HepG2 (cell line): ENCODE data around the gene SRSF7. TPM values are rescaled to one million over a fixed set of nuclear protein-coding genes. Genes with fewer than 3 reads are reported as not detected.

Experiments used
- ATAC-seq: fragments of 200-7000 bp; cut with Tn5 transposase; 3 replicates; pipeline ENCODE4 v1.9.1; 2020; ENCODE audit warnings: mild to moderate bottlenecking, moderate library complexity
- BruUV-seq: library from RNA; stranded (reverse); fragments of 400-500 nt; replicated peaks from 2 replicates; lab custom pipeline; 2021; lab: Mats Ljungman, UMichigan
- CTCF ChIA-PET: fragments of 300-600 bp; formaldehyde crosslinking; extraction: SDS; loops from one replicate; lab custom pipeline; 2021; ENCODE audit warnings: low total read pairs, inconsistent platforms, low intra/inter-chr PET ratio; lab: Yijun Ruan, JAX
- POLR2A ChIA-PET: fragments of 350-600 bp; sonication (Branson Sonifier 250); formaldehyde crosslinking; loops from one replicate; lab custom pipeline; 2020; ENCODE audit warnings: antibody characterized with exemption, inconsistent platforms; lab: Yijun Ruan, JAX
- DNase-seq: peaks from one replicate; pipeline ENCODE4 v3.0.0-alpha.2; 2015; ENCODE audit warnings: low spot score
- FAIRE-seq: peaks from 3 replicates; lab custom pipeline; 2011; peaks lifted over from hg19 to GRCh38; lab: Jason Lieb, UNC
- H2AFZ ChIP-seq: one replicate; pipeline ENCODE4 v1.6.1; 2011; ENCODE audit warnings: low read length, inconsistent platforms
- H3K27ac ChIP-seq: fragments of 300-600 bp; 3 replicates; pipeline ENCODE4 v1.8.0; 2011; ENCODE audit warnings: mixed run types, mild to moderate bottlenecking, mixed read lengths, low read length, inconsistent platforms; ENCODE audit not compliant: insufficient read depth; ENCODE audit errors: extremely low read length
- H3K27me3 ChIP-seq, 2 experiments: fragments of 200-600 bp in 1 of 2; 2 replicates in 1 of 2; 3 replicates in 1 of 2; pipeline versions ENCODE4 v1.6.0 to v1.8.0; 2011; ENCODE audit warnings: low read length in 2 of 2, mild to moderate bottlenecking in 2 of 2, moderate library complexity in 2 of 2, inconsistent platforms in 1 of 2; ENCODE audit not compliant: insufficient read depth in 2 of 2, control insufficient read depth in 1 of 2
- H3K36me3 ChIP-seq, 2 experiments: fragments of 200-600 bp in 1 of 2; replicated peaks in 1 of 2; 2 replicates in 1 of 2; 3 replicates in 1 of 2; pipeline versions ENCODE4 v1.5.1 to v1.8.0; 2011; ENCODE audit warnings: low read length in 2 of 2, inconsistent platforms in 1 of 2; ENCODE audit not compliant: insufficient read depth in 2 of 2, control insufficient read depth in 1 of 2
- H3K4me1 ChIP-seq: 2 replicates; pipeline ENCODE4 v1.5.1; 2012; ENCODE audit warnings: low read length, inconsistent platforms; ENCODE audit not compliant: insufficient read depth
- H3K4me2 ChIP-seq: 2 replicates; pipeline ENCODE4 v1.6.0; 2011; ENCODE audit warnings: low read depth, low read length, inconsistent platforms
- H3K4me3 ChIP-seq, 3 experiments: fragments of 200-600 bp in 1 of 3; sonication (generic), shearing (Covaris generic) in 1 of 3; replicated peaks in 1 of 3; 2 replicates each; pipeline ENCODE4 v1.5.1; 2011 to 2016; ENCODE audit warnings: low read length in 3 of 3, inconsistent platforms in 2 of 3, low read depth in 2 of 3, mild to moderate bottlenecking in 2 of 3, control low read depth in 1 of 3, mixed read lengths in 1 of 3; ENCODE audit not compliant: insufficient read depth in 1 of 3
- H3K79me2 ChIP-seq: one replicate; pipeline ENCODE4 v1.6.1; 2011; ENCODE audit warnings: low read length, inconsistent platforms; ENCODE audit not compliant: insufficient read depth
- H3K9ac ChIP-seq: 2 replicates; pipeline ENCODE4 v1.6.0; 2011; ENCODE audit warnings: mild to moderate bottlenecking, low read depth, low read length, inconsistent platforms; ENCODE audit not compliant: insufficient read depth
- H3K9me3 ChIP-seq: 2 replicates; pipeline ENCODE4 v1.5.1; 2012; ENCODE audit warnings: mild to moderate bottlenecking, low read length
- H4K20me1 ChIP-seq: 2 replicates; pipeline ENCODE4 v1.6.0; 2011; ENCODE audit warnings: inconsistent platforms, mild to moderate bottlenecking, low read length, moderate library complexity; ENCODE audit not compliant: insufficient read depth
- BCLAF1 ChIP-seq: fragments of 450-650 bp; IDR thresholded peaks from 2 replicates; pipeline ENCODE4 v1.6.1; 2017; ENCODE audit warnings: mild to moderate bottlenecking
- FIP1L1 ChIP-seq: fragments of 200-400 bp; formaldehyde crosslinking; IDR thresholded peaks from 2 replicates; pipeline ENCODE4 v1.6.1; 2018; ENCODE audit warnings: low read depth, mild to moderate bottlenecking, low read length, moderate library complexity, borderline replicate concordance; ENCODE audit not compliant: insufficient read depth
- HINFP ChIP-seq: sonication (generic); formaldehyde crosslinking; IDR thresholded peaks from 2 replicates; pipeline ENCODE4 v1.4.0; 2020; ENCODE audit warnings: low read depth, mild to moderate bottlenecking, missing genetic modification reagents
- SRSF9 ChIP-seq: fragments of 200-400 bp; formaldehyde crosslinking; IDR thresholded peaks from 2 replicates; pipeline ENCODE4 v1.6.1; 2018; ENCODE audit warnings: borderline replicate concordance, mild to moderate bottlenecking, low read depth, low read length; ENCODE audit not compliant: insufficient read depth, poor library complexity, severe bottlenecking
- STAG1 ChIP-seq: sonication (generic); formaldehyde crosslinking; IDR thresholded peaks from 2 replicates; pipeline ENCODE4 v1.4.0; 2020; ENCODE audit warnings: missing genetic modification reagents
- ZNF318 ChIP-seq: sonication (generic); formaldehyde crosslinking; IDR thresholded peaks from 2 replicates; pipeline ENCODE4 v1.4.0; 2020; ENCODE audit warnings: mild to moderate bottlenecking, missing genetic modification reagents
- ZNF383 ChIP-seq: sonication (generic); formaldehyde crosslinking; IDR thresholded peaks from 2 replicates; pipeline ENCODE4 v1.4.0; 2020; ENCODE audit warnings: missing genetic modification reagents, mild to moderate bottlenecking, borderline replicate concordance
- WGBS: methylation state at CpG from one replicate; pipeline ENCODE4 v1.1.6; 2017; ENCODE audit warnings: low lambda C conversion rate; 5-methylcytosine and 5-hydroxymethylcytosine counted together
- in situ Hi-C: cut with HindIII; loops from 2 replicates; pipeline ENCODE4 v1.10.0; 2017; ENCODE audit warnings: low pct_unique_long_range_greater_than_20kb; ENCODE audit not compliant: extremely low pct_ligation_motif_present
- intact Hi-C: fragments of 100-400 bp; cut with micrococcal nuclease; formaldehyde crosslinking; loops from one replicate; pipeline ENCODE4 v1.10.0; 2022; ENCODE audit not compliant: unreplicated experiment
- polyA plus RNA-seq, 8 experiments: library from polyadenylated mRNA; depleted of rRNA in 3 of 8; stranded (reverse) in 7 of 8; unstranded in 1 of 8; fragments of >200 nt; fragmentation: Illumina TruSeq in 4 of 8; extraction: Trizol in 4 of 8; gene quantifications; 2 replicates each; pipeline versions ENCODE4 v1.2.1 to v1.2.3, GENCODE V29; 2011 to 2016; ENCODE audit warnings: low read depth in 4 of 8, missing spikeins in 1 of 8, mixed read lengths in 1 of 8; ENCODE audit not compliant: insufficient read depth in 1 of 8
- total RNA-seq, 5 experiments: library from RNA; depleted of rRNA; stranded (reverse); fragments of >200 nt; fragmentation: Illumina TruSeq; extraction: Trizol; gene quantifications; 2 replicates each; pipeline ENCODE4 v1.2.3, GENCODE V29; 2016; ENCODE audit warnings: low read depth in 1 of 5

The SRSF7 gene
- total and polyA plus RNA-seq, 2 of the 13 experiments (the other 11 are each of a cell fraction or from before 2014, with no cell fraction given): 172 to 275 TPM

GRCh38 chr2:38731090-38731489 lies 20.1 kb downstream of the SRSF7 start (continued):
- no peak for TF ChIP-seq ZNF318 (CRISPR knock-in tag)
- no peak for TF ChIP-seq STAG1 (CRISPR knock-in tag)

- H3K27me3 ChIP-seq: no peaks in the 10 kb centered on the region
- in situ Hi-C loops: loop anchor here (25.0 kb wide), 1 partner anchor 416 kb away; no protein-coding TSS in a partner anchor
- TF ChIP-seq ZNF383 (CRISPR knock-in tag) (no peak), HINFP (CRISPR knock-in tag) (no peak), SRSF9 (no peak), BCLAF1 (no peak), FIP1L1 (no peak)
Observed at GRCh38 chr2:38728694-38729093, 22.5 kb downstream of the SRSF7 start.

More at GRCh38 chr2:38728694-38729093, 22.5 kb downstream of the SRSF7 start:
- H4K20me1 ChIP-seq: no peaks in the 10 kb centered on the region
- ATAC-seq: no peak
- intact Hi-C loops: no loop called here
- H3K27ac ChIP-seq: no peak overlapping the region
- no TSS peak for BruUV-seq
- H3K4me3 ChIP-seq: no peak overlapping the region
- WGBS: 4% methylated on average over 2 of the region's 2 CpGs
- H3K9me3 ChIP-seq: no peaks in the 10 kb centered on the region
- H3K4me2 ChIP-seq: no peak overlapping the region
- POLR2A ChIA-PET: no interaction called here
- CTCF ChIA-PET: no interaction called here
- H3K79me2 ChIP-seq: no peaks in the 10 kb centered on the region
- peaks cover 17 to 25% of the 10 kb centered on the region in 2 experiments for H3K36me3 ChIP-seq
- no peak overlapping the region for H2AFZ ChIP-seq
- peaks cover 43% of the 10 kb centered on the region for H3K4me1 ChIP-seq
- no peak overlapping the region for H3K9ac ChIP-seq
- no peak for DNase-seq
- FAIRE-seq: no peak
